ENCODE data around the gene NRCAM. TPM values are rescaled to one million over a fixed set of nuclear protein-coding genes. Genes with fewer than 3 reads are reported as not detected.

The NRCAM gene
- total RNA-seq, 1 donor from 2014 or later, result 11.0 TPM

DNA sequence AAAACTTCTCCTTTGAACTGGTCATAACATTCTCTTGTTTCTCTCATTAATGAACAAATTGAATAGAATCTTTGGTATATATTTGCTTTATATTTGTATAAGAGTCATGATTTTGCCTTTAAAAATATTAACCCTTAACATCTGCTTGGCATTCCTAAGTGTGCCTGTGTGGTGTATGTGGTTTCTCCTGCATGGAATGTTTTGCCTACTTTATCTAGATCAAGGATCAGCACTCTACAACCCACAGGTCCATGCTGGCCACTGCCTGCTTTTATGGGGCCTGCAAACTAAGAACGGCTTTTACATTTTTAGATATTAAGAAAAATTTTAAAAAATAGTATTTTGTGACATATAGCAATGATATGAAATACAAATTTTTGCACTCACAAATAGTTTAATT lies 321.8 kb downstream of the NRCAM start:
- no peak overlapping the region for H3K4me3 ChIP-seq (ENCODE audit: low read depth, low read length)
- no peak for DNase-seq (ENCODE audit: low read depth)
- TF ChIP-seq, protein P1, sequence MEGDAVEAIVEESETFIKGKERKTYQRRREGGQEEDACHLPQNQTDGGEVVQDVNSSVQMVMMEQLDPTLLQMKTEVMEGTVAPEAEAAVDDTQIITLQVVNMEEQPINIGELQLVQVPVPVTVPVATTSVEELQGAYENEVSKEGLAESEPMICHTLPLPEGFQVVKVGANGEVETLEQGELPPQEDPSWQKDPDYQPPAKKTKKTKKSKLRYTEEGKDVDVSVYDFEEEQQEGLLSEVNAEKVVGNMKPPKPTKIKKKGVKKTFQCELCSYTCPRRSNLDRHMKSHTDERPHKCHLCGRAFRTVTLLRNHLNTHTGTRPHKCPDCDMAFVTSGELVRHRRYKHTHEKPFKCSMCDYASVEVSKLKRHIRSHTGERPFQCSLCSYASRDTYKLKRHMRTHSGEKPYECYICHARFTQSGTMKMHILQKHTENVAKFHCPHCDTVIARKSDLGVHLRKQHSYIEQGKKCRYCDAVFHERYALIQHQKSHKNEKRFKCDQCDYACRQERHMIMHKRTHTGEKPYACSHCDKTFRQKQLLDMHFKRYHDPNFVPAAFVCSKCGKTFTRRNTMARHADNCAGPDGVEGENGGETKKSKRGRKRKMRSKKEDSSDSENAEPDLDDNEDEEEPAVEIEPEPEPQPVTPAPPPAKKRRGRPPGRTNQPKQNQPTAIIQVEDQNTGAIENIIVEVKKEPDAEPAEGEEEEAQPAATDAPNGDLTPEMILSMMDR (conservative IDR thresholded peaks at IDR 0.05; ENCODE audit: low read depth, low read length), result no peak

DNA sequence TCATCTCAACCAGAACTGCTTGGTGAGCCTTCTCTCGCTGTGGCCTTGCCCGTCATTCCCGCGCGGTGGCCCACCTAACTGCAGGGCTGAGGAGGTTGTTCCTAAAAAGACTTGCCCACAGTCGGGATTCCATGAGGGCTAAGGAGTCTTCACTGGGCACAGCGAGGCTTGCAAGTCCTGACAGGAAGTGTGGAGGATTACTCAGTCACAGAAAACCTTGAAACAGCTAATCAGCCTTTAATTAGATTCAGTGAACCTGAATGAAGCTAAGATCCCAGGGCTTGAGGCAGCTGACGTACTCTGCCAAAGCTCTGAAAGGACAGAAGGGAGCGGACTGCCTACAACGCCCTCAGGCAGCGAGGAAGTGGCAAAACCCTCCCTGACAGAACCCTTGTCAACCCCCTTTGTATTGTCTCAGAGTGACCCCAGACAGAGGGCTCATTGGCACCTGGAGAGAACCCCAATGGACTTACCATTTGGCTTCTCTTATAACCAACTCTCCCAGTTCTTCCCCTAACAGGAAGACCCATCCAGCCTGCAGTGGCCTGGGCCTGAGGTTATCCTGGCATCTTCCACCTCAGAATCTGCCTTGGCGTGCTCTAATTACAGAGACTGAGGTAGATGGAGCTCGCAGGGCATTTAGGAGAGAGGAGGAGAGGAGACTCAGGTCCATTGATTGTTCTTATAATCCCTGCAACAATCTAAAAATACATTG lies 323.5 kb downstream of the NRCAM start:
- TF ChIP-seq, protein P1 (conservative IDR thresholded peaks at IDR 0.05; ENCODE audit: low read depth, low read length), result no peak
- DNase-seq (ENCODE audit: low read depth), result peak; percentile 67
- no peak overlapping the region for H3K4me3 ChIP-seq (ENCODE audit: low read depth, low read length)

DNA sequence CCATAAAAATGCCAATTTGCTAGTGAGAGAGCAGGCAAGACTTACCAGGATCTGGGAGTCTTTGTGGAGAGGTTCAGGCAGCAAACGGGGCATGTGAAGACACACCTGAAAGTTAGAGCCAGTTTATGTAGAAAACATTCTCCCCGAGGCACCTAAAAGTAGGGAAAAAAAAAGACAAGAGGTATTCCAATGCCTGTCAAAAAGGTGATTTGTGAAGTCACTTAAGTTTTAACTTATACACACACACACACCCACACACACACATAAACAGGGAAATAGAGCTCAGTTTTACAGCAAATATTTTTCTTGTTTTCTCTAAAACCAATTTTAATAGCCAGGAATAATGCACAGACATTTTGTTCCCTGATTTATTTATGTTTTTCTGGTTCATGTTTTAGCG lies 326.0 kb downstream of the NRCAM start, which contains the start of gene LAMB4:
TSS of gene LAMB4 (minus strand) at position 101 of the 400 bp plus-strand sequence. CDS start 7,197 bp downstream, outside the sequence.
- TF ChIP-seq, protein P1 (conservative IDR thresholded peaks at IDR 0.05; ENCODE audit: low read depth, low read length), result no peak
- DNase-seq (ENCODE audit: low read depth), result no peak
- no peak within 1 kb of the TSS for H3K4me3 ChIP-seq (ENCODE audit: low read depth, low read length)

DNA sequence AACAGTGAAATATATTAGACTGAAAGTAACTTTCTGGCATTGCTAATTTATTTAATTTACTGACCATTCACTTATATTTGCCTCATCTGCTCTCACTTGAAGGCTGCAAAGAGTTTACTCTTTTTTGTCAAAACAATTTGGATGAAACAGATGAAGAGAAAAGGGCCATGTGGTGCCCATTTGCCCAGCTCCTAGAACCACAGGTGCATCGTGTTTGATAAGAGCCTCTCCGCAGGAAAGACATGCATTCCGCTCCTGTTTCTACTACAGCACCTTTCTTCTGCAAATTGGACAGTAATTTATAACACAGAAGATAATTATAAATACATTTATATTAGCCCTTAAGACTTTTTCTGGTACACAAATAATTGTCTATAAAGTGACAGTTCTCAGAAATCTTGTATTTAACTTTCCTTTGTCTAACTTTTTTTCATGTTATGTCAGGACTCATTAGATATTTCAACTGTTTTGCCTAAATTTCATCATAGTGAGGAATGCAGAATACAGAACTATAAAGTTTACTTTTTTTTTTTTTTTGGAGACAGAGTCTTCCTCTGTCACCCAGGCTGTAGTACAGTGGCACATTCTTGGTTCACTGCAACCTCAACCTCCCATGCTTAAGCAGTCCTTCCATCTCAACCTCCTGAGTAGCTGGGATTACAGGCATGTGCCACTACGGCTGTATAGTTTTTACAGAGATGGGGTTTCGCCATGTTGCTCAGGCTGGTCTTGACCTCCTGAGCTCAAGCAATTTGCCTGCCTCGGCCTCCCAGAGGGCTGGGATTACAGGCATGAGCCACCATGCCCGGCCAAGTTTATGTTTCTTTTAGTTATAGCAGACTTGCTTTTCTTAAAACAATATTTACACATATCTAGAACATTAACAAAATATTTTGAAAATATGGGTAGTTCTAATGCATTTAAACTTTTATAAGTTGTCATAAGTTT lies 326.9 kb downstream of the NRCAM start:
- TF ChIP-seq, protein P1 (conservative IDR thresholded peaks at IDR 0.05; ENCODE audit: low read depth, low read length), result no peak
- no peak for DNase-seq (ENCODE audit: low read depth)
- H3K4me3 ChIP-seq (ENCODE audit: low read depth, low read length), result no peak overlapping the region

DNA sequence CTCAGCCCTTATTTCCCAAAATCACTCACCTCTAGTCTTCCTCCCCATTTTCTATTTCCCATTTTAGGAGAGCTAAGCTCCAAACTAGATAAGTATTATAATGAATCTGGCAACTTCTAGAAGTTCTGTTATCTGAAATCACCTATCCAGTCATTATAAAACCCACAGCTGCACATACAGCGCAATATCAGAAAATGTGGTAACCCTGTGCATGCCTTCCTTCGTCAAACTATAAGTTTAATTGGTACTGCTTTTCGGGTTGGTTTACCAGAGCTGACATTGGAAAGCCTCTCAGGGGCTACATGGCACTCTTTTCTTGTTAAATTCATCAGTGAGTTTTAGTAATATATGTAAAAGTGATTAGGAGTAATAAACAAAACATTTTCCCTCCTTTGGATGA lies 327.7 kb downstream of the NRCAM start:
- TF ChIP-seq, protein P1 (conservative IDR thresholded peaks at IDR 0.05; ENCODE audit: low read depth, low read length), result no peak
- no peak overlapping the region for H3K4me3 ChIP-seq (ENCODE audit: low read depth, low read length)
- DNase-seq (ENCODE audit: low read depth), result no peak

DNA sequence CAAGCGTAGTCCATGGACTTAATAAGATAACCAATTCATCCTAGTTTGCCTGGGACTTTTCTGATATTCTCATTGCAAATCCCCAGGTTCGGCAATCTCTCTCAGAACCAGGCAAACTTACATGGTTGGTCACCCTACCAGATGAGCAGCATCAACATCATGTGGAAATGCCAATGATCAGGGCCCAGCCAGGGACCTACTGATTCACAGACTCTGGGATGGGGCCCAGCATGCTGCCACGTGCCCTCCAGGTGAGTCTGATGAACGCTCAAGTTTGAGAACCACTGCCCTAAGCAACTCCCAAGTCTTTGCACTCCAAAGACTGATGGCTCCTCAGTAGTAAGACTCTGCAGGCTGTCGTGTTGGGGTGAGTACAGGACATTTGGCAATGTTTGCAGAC lies 328.8 kb downstream of the NRCAM start:
- TF ChIP-seq, protein P1 (conservative IDR thresholded peaks at IDR 0.05; ENCODE audit: low read depth, low read length), result no peak
- DNase-seq (ENCODE audit: low read depth), result no peak
- H3K4me3 ChIP-seq (ENCODE audit: low read depth, low read length), result no peak overlapping the region

All from epithelial cell of proximal tubule (primary cell).